ENCODE measurements around the gene TJP3.

TJP3 gene

DNA sequence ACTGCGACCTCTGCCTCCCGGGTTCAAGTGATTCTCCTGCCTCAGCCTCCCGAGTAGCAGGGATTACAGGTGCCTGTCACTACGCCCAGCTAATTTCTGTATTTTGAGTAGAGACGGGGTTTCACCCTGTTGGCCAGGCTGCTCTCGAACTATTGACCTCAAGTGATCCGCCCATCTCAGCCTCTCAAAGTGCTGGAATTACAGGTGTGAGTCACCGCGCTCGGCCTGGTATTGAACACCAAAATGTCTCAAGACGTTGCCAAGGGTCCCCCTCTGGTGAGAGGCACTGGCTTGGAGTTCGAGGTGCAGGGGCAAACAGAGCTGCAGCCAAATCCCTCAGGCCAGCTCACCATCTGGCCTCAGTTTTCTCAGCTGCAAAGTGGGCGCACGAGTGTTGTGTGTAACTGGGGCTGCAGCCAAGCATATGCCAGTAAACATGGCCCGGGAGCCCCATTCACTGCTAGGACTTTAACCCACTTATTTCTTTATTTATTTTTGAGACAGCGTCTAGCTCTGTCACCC, 8.0 kb downstream of the TJP3 start:
- DNase-seq (ENCODE audit: low spot score): no peak

DNA sequence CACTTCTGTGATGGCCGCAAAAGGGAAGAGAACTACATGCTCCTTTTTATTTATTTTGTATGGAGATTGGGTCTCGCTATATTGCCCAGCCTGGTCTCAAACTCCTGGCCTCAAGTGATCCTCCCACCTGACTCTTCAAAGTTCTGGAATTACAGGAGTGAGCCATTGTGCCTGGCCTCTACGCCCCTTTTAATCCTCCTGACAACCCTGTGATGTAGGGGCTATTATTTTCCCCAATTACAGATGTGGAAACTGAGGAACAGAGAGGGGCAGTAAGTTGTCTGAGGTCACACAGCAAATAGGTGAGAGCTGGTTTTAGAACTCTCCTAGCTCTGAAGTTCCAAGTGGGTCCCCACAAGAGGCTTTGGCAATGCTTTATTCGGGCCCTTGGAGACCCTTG, 11.7 kb downstream of the TJP3 start:
- no peak for DNase-seq (ENCODE audit: low spot score)

DNA sequence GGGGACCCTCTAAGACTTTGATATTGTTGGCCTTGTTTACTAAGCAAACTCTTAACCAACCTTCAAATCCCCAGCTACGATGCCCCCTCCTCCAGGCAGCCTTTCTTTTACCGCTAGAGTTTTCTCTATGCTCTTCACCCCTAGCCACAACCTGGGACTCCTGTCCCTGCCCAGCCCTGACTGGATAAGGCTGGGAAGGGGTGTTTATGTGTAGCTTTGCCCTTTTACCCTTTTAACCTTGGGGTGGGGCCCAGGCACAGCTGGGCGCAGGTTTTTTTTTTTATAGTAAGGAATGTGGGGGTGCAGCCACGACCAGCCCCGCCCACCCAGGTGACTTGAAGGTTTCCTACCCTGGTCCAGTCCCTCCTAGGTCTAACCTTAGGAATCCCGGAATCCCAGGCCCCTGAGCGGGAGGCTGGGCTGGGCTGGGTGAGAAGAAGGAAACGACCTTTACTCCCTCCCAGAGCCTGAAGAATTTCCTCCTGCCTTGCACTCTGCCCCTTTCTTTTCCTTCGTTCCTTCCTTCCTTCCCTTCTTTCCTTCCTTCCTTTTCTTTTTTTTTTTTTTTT, 12.2 kb downstream of the TJP3 start:
- no peak for DNase-seq (ENCODE audit: low spot score)

DNA sequence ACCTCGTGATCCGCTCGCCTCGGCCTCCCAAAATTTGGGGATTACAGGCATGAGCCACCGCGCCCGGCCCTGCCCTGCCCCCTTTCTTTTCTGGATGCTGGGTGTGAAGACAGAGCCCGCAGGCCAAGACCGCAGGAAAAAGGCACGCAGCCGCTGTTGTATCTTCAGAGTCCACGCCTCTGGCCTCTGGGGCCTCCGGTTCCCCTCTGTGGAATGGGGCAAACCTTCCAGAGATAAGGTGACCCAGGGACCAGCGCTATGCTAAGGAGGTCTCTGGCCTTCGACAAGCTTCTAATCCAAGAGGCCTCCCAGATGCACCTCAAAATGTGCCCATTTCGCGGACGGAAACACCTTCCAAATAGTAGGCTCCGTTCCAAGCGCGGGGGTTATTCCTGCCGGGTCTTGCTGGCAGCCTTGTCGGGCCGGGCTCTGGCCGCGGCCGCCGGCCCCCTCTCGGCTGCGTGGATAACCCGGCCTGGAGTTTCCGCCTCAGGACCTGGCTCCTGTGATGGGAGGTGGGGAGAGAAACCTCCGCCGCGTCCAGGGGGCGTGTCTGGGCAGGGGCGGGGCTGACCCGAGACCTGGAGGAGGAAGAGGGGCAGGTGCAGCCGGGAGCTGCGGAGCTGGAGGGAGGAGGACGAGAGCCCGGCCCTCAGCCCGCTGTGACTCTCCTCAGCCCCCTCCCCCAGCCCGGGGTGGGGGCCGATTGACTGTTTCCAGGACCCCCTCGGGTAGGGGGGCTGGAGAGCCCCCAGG, 13.1 kb downstream of the TJP3 start:
- peak; percentile 21 for DNase-seq (ENCODE audit: low spot score)

DNA sequence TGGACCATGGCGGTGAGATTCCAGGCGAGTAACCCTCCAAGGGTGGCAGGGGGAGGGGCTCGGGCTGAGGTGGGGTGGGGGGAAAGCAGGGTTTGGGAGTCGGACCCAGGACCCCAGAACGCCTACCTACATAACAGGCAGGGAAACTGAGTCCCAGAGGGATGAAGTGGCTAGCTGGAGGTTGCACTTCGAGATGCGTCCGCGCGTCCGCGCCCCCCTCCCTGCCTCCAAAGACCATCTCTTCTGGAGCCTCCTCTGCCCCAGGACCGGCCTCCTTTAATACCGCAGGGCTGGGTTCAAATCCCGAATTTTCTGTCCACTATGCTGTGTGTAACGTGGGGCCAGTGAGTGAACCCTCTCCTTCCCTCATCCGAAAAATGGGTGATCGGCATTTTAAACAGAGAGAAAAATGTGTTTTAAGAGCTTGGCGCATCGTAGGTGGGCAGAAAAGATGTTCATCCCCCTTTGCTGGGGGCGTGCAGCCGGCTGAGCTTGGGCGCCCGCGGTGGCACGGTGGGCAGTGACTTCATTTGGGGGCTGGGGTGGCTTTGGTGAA, 13.8 kb downstream of the TJP3 start:
- DNase-seq (ENCODE audit: low spot score): no peak

DNA sequence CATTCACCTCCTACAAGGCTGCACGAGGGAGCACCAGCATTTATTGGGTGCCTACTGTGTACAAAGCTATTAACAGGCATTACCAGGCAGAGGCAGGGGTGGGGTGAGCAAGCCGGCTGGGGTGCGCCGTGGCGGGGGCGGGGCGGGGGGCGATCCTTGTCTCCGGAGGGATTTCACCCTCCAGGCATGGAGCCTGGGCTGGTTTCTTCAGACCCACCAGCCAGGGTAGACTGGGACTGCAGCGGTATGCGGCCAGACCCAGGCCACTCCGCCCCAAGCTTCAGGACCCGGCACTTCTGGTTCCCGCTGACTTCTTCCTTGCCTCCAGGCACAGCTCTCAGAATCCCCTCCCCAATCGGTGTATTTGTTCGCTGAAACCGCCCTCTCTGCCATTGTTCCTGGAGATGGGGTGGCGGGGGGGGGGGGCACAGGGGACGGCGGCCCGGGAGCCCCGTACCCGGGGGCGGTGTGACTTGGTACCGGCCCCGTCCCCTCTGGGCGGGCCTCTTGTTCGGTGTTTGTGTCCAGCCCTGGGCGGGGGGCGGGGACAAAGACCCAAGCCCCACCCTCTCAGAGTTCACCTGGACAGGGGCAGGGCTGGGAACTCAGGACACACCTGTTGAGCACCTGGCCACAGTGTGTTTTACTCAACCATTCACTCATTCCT, 14.4 kb downstream of the TJP3 start:
- no peak for DNase-seq (ENCODE audit: low spot score)

DNA sequence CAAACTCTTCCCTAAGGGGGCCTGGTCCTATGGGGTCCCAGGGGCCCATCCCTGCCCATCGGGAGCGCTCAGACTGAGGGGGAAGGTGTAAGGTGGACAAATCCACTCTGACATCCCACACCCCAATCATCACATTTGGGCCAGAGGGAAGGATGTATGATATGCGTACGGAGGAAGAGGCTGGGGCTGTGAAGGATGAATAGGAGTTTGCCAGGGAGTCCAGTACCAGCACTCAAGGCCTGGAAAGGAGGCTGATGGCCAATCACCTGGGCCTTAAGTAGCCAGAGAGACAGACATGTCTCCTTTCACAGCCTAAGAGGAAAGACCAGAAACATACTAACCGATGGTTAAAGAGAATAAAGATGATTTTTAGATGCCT, 14.9 kb downstream of the TJP3 start:
- no peak for DNase-seq (ENCODE audit: low spot score)

DNA sequence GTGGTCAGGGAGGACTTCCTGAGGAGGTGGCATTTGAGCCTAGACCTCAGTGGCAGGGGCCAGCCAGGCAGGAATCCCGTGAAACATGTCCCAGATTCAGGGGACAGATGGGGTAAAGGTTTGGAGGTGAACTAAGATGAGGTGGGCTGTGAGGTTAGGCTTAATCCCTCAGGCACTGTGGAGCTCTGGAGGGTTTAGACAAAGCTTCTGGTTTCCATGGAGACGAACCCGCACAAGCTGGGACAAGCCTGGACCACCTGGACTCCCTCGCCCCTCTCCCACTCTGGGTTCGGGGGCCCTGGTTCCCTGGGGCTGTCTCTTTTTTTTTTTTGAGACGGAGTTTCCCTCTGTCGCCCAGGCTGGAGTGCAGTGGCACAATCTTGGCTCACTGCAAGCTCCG, 15.7 kb downstream of the TJP3 start:
- no peak for DNase-seq (ENCODE audit: low spot score)

DNA sequence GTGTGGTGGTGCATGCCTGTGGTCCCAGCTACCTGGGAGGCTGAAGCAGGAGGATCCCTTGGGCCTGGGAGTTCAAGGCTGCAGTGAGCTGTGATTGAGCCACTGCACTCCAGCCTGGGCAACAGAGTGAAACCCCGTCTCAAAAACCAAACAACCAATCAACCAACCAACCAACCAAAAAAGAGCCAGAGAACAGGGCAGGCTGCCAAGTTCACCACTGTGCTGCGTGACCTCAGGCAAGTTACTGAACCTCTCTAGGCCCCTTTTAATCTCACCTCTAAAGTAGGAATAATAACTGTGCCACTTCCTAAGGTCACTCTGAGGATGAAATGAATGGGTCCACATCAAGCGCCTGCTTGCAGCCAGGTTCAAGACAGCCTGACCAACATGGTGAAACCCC, 16.9 kb downstream of the TJP3 start:
- no peak for DNase-seq (ENCODE audit: low spot score)

DNA sequence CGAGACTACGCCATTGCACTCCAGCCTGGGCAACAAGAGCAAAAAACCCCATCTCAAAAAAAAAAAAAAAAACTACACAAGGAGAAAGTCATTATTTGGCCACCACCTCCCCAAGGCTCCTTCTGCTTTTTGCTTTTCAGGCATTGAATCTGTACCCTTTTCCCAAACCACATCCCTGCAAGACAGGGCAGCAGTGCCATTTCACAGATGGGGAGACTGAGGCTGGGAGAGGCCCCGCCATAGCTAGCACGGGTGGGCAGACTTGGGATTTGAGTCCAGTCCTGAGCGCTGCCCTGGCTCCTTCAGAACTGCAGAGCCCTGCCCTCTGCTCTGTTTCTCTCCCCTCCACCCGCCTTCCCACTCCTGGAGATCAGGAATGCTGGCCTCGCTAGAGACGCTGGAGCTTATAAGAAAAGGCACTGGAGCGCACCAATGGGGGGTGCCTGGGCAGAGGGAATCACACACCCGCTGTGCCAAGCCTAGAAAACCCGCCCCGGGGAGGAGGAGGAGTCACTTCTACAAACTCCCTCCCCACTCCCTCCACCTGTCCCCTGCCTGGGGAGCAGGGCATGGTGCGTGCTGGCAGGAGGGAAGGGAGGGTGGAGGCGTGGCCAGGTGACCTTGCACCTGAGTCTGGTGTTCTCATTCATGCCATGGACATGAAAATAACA, 17.6 kb downstream of the TJP3 start:
- no peak for DNase-seq (ENCODE audit: low spot score)

DNA sequence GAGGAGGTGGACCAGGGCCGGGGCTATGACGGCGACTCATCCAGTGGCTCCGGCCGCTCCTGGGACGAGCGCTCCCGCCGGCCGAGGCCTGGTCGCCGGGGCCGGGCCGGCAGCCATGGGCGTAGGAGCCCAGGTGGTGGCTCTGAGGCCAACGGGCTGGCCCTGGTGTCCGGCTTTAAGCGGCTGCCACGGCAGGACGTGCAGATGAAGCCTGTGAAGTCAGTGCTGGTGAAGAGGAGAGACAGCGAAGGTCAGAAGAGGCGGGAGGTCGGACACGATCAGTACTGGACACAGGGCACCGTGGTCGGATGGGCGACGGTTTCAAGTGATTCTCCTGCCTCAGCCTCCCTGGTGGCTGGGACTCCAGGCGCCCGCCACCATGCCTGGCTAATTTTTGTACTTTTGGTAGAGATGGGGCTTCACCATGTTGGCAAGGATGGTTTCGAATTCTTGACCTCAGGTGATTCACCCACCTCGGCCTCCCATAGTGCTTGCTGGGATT, 22.3 kb downstream of the TJP3 start:
- DNase-seq (ENCODE audit: low spot score): no peak

DNA sequence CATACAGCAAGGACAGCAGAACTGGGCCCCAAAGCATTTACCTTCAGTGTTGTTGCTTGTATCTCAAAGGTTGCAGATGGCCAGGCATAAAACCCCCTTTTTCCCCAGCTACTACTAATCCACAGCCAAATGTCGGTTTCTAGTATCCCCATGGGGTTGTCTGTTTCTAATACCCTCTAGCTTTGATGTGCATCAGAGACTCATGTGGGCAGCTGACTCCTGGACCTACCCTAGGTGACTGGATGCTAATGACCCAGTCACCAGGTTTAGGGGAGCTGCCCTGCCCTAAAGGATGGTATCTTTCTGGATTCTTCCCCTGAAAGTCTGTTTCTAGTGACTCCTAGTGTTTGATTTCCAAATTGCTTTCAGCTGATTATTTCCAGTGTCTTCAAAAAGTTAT, 23.9 kb downstream of the TJP3 start:
- DNase-seq (ENCODE audit: low spot score): no peak

DNA sequence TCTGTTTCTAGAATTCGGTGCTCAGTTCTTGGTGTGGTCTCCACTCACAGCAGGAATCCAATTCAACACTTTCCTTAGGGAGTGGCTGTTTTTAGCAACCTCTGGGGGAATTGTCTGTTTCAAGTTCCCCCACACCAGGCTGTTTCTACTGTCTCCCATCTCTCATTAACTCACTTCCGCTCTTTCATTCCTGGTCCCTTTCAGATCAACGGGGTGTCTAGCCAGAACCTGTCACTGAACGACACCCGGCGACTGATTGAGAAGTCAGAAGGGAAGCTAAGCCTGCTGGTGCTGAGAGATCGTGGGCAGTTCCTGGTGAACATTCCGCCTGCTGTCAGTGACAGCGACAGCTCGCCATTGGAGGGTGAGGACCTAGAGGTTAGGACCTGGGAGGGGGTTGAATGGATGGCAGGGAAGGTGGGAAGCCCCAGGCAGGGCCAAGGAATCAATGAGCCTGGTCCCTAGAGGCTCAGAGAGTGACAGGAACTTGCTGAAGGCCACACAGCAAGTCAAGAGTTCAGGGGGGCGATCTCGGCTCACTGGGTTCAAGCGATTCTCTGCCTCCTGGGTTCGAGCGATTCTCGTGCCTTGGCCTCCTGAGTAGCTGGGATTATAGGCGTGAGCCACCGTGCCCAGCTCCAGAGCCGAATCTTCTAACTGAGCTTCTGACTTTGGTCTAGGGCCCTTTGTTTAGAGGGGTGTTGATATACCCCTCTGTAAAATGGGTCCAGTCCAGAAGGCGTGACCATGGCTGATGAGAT, 25.5 kb downstream of the TJP3 start:
- DNase-seq (ENCODE audit: low spot score): no peak

DNA sequence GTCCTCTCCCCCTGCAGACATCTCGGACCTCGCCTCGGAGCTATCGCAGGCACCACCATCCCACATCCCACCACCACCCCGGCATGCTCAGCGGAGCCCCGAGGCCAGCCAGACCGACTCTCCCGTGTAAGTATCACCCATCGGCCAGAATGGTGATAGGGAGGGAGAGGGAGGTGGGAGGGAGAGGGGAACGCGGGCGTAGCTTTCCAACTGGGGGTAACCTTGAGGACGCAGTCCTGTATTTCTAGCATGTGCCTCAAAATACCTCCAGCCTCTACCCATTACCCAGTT, 26.1 kb downstream of the TJP3 start:
- no peak for DNase-seq (ENCODE audit: low spot score)

DNA sequence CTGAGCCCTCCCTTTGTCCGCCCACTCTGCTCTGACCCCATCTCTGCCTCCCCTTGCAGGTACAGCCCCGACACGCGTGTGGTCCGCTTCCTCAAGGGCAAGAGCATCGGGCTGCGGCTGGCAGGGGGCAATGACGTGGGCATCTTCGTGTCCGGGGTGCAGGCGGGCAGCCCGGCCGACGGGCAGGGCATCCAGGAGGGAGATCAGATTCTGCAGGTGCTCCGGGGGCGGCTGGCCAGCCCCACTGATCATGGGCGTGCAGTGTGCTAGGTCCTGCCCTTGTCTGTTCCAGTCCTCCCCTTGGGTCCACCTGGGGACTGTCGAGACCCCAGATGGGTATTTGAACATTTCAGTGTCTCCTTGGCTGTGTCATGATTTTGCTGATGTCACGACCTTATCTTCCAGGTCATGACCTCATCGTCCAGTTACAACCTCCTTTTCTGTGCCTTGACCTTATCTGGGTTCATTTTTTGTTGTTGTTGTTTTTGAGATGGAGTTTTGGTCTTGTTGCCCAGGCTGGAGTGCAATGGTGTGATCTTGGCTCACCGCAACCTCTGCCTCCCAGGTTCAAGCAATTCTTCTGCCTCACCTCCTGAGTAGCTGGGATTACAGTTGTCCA, 28.0 kb downstream of the TJP3 start:
- no peak for DNase-seq (ENCODE audit: low spot score)

DNA sequence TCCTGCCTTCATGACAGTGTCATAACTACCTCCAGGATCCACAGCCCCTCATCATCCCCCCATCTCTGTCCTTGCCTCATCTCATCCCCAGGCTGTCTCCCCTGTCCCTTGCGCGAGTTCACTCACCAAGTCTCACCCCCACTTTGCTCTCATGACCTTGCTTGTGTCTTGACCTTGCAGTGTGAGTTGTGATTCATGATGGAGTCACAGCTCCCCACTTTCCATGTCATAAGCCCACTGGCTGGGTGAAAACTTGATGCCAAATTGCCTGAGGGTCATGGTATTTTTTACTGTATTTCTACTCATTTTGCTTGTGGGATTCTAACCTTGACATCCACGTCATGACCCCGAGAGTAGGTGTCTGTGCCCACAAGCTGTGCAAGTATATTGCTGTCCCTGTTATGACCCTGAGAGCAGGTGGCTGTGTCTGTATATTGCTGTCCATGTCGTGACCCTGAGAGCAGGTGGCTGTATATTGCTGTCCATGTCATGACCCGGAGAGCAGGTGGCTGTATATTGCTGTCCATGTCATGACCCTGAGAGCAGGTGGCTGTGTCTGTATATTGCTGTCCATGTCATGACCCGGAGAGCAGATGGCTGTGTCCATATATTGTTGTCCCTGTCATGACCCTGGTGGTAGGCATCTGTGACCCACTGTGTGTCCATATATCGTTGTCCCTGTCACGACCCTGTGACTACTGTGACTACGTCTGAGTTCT, 29.5 kb downstream of the TJP3 start:
- no peak for DNase-seq (ENCODE audit: low spot score)

DNA sequence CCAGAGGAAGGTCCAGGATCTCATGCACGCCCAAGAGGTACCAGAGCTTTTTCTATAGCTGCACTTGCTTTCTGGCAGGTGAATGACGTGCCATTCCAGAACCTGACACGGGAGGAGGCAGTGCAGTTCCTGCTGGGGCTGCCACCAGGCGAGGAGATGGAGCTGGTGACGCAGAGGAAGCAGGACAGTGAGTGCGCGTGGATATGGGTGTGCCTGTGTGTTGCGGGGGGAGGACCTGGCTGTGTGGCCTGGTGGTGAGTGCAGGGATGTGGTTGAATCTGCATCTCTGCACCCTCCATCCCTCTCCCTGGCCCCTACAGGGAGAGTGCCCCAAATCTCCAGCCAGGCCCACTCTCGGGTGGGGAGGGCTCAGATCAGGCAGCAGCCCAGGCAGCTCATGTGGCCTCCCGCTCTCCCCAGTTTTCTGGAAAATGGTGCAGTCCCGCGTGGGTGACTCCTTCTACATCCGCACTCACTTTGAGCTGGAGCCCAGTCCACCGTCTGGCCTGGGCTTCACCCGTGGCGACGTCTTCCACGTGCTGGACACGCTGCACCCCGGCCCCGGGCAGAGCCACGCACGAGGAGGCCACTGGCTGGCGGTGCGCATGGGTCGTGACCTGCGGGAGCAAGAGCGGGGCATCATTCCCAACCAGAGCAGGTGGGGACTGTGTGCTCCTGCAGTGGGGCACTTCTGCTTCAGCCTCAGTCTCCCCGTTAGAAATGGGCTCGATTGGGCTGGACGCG, 30.5 kb downstream of the TJP3 start:
- DNase-seq (ENCODE audit: low spot score): no peak

DNA sequence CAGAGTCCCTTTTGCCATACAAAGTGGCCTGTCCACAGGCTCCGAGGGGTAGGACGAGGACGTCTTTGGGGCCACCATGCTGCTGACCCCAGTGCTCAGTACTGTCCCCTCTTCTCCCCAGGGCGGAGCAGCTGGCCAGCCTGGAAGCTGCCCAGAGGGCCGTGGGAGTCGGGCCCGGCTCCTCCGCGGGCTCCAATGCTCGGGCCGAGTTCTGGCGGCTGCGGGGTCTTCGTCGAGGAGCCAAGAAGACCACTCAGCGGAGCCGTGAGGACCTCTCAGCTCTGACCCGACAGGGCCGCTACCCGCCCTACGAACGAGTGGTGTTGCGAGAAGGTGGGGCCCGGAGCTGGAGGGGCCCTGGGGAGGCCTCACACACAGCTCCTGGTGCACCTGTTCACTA, 32.2 kb downstream of the TJP3 start:
- no peak for DNase-seq (ENCODE audit: low spot score)

DNA sequence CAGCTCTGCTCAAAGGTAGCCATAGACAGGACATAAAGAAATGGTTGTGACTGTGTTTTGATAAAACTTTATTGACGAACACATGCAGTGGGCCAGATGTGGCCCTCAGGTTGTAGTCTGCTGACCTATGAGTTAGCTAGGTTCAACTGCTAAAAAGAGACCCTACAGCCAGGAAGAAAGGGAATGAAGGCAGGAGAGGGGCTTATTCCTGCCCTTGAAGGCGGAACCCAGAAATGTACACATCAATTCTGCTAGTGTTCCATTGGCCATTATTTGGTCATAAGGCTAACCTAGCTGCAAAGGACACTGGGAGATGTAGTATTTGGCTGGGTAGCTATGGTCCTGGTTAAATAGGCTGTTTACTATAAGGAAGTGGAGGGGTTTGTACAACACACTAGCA, 35.3 kb downstream of the TJP3 start:
- DNase-seq (ENCODE audit: low spot score): no peak
